Breast epithelium (tissue), 4 donors: Measurements from ENCODE around the gene TLR8. TPM values are rescaled to one million over a fixed set of nuclear protein-coding genes. Genes with fewer than 3 reads are reported as not detected.

Experiments
- DNase-seq, 2 donors: peaks; one replicate each; pipeline ENCODE4 v3.0.0-alpha.2; 2019; ENCODE audit warnings: low spot score in 2 of 2
- H3K27ac ChIP-seq, 2 donors: fragments of 200-600 bp; sonication (generic) in 1 of 2; one replicate each; pipeline ENCODE4 v1.5.1; 2016 to 2019; ENCODE audit warnings: mild to moderate bottlenecking in 1 of 2
- H3K27me3 ChIP-seq, 2 donors: fragments of 200-600 bp; sonication (generic) in 1 of 2; one replicate each; pipeline versions ENCODE4 v1.5.1 to v1.6.0; 2017 to 2019; ENCODE audit warnings: control low read depth in 1 of 2, mild to moderate bottlenecking in 1 of 2
- H3K36me3 ChIP-seq: fragments of 200-600 bp; one replicate; pipeline ENCODE4 v1.5.1; 2019
- H3K4me1 ChIP-seq, 2 donors: fragments of 200-600 bp; sonication (generic); one replicate each; pipeline ENCODE4 v1.5.1; 2016 to 2019; ENCODE audit warnings: control low read depth in 1 of 2
- H3K4me3 ChIP-seq, 3 donors: fragments of 200-600 bp; sonication (generic); 1 replicate in 2 of 3; 2 replicates in 1 of 3; pipeline ENCODE4 v1.5.1; 2016 to 2019; ENCODE audit warnings: mild to moderate bottlenecking in 3 of 3, moderate library complexity in 2 of 3
- H3K9me3 ChIP-seq, 2 donors: fragments of 200-600 bp; sonication (generic) in 1 of 2; one replicate each; pipeline ENCODE4 v1.5.1; 2016 to 2019; ENCODE audit warnings: control low read depth in 1 of 2
- CTCF ChIP-seq, 3 donors: fragments of 450-650 bp; IDR thresholded peaks; one replicate each; pipeline ENCODE4 v1.5.1; 2016 to 2017; ENCODE audit warnings: antibody characterized with exemption in 3 of 3, mild to moderate bottlenecking in 3 of 3, moderate library complexity in 3 of 3
- POLR2A ChIP-seq: fragments of 450-650 bp; IDR thresholded peaks from one replicate; pipeline ENCODE4 v1.6.1; 2016; ENCODE audit warnings: antibody characterized with exemption, mild to moderate bottlenecking, moderate library complexity
- POLR2AphosphoS5 ChIP-seq, 3 donors: sonication (generic); formaldehyde crosslinking; IDR thresholded peaks; one replicate each; pipeline ENCODE4 v1.6.1; 2017; ENCODE audit warnings: antibody characterized with exemption in 3 of 3
- intact Hi-C: fragments of 100-400 bp; cut with DNase I; formaldehyde crosslinking; loops from one replicate; pipeline ENCODE4 v1.15.1; 2023; ENCODE audit warnings: low total_unique reads
- total RNA-seq, 3 donors: library from RNA; depleted of rRNA; stranded (reverse); fragments of >200 nt; gene quantifications; one replicate each; pipeline ENCODE4 v1.1.0, GENCODE V29; 2016

The TLR8 gene
- total RNA-seq, 3 donors from 2014 or later: 0.66 to 6.6 (median 1.0) TPM

GRCh38 chrX:12945494-12945893, 39.1 kb downstream of the TLR8 start:
- TF ChIP-seq POLR2A: no peak
- TF ChIP-seq CTCF (IDR thresholded peaks at IDR 0.05): no peak
- no peak for TF ChIP-seq POLR2AphosphoS5 (IDR thresholded peaks at IDR 0.05)
- peaks cover 0 to 6% of the 10 kb centered on the region in 2 donors for H3K27me3 ChIP-seq

GRCh38 chrX:12946406-12946805, 40.0 kb downstream of the TLR8 start:
- Histone ChIP-seq H3K36me3 (no peaks in the 10 kb centered on the region), H3K4me1 (no peaks in the 10 kb centered on the region), H3K9me3 (no peaks in the 10 kb centered on the region), H3K27ac (peak overlapping the region; percentile 34 to 35), H3K4me3 (no peak overlapping the region), H3K27me3 (peaks cover 0 to 11% of the 10 kb centered on the region in 2 donors)
- no peak for DNase-seq
- intact Hi-C loops: no loop called here
- TF ChIP-seq CTCF (IDR thresholded peaks at IDR 0.05) (no peak), POLR2AphosphoS5 (IDR thresholded peaks at IDR 0.05) (no peak), POLR2A (no peak)

More at GRCh38 chrX:12945494-12945893, 39.1 kb downstream of the TLR8 start:
- Histone ChIP-seq H3K9me3 (no peaks in the 10 kb centered on the region), H3K4me1 (no peaks in the 10 kb centered on the region), H3K36me3 (no peaks in the 10 kb centered on the region), H3K4me3 (no peak overlapping the region), H3K27ac (no peak overlapping the region)
- intact Hi-C loops: no loop called here
- DNase-seq: no peak

- peak; percentile 53 for DNase-seq
- intact Hi-C loops: no loop called here
Measured at GRCh38 chrX:12946838-12947544, 40.6 kb downstream of the TLR8 start.

GRCh38 chrX:12947545-12948235, 41.3 kb downstream of the TLR8 start:
- no peaks in the 10 kb centered on the region for H3K4me1 ChIP-seq
- H3K36me3 ChIP-seq: no peaks in the 10 kb centered on the region
- DNase-seq: no peak
- intact Hi-C loops: no loop called here
- H3K27ac ChIP-seq: peak overlapping the region; percentile 35 to 36
- TF ChIP-seq CTCF (IDR thresholded peaks at IDR 0.05): no peak
- no peak for TF ChIP-seq POLR2AphosphoS5 (IDR thresholded peaks at IDR 0.05)
- no peak for TF ChIP-seq POLR2A
- H3K9me3 ChIP-seq: no peaks in the 10 kb centered on the region
- no peak overlapping the region for H3K4me3 ChIP-seq
- peaks cover 0 to 13% of the 10 kb centered on the region in 2 donors for H3K27me3 ChIP-seq

More at GRCh38 chrX:12946838-12947544, 40.6 kb downstream of the TLR8 start:
- Histone ChIP-seq H3K27me3 (peaks cover 0 to 13% of the 10 kb centered on the region in 2 donors), H3K36me3 (no peaks in the 10 kb centered on the region), H3K9me3 (no peaks in the 10 kb centered on the region), H3K4me3 (no peak overlapping the region), H3K27ac (peak overlapping the region; percentile 34 to 35), H3K4me1 (no peaks in the 10 kb centered on the region)
- no peak for TF ChIP-seq POLR2A
- peak; percentile 93 to 95 (median 93) for TF ChIP-seq CTCF (IDR thresholded peaks at IDR 0.05)

GRCh38 chrX:12948495-12948894, 42.1 kb downstream of the TLR8 start:
- TF ChIP-seq CTCF (IDR thresholded peaks at IDR 0.05) (no peak), POLR2A (no peak), POLR2AphosphoS5 (IDR thresholded peaks at IDR 0.05) (no peak)
- Histone ChIP-seq H3K36me3 (no peaks in the 10 kb centered on the region), H3K27me3 (peaks cover 0 to 20% of the 10 kb centered on the region in 2 donors), H3K9me3 (no peaks in the 10 kb centered on the region), H3K4me1 (no peaks in the 10 kb centered on the region), H3K4me3 (no peak overlapping the region), H3K27ac (peak overlapping the region; percentile 36 to 68)
- DNase-seq: no peak
- intact Hi-C loops: no loop called here
